22Rv1 (cell line): ENCODE results near the gene BRAF.
"Not testable (repeated sequence)": the region's sequence is repeated elsewhere in the genome, so short reads cannot be mapped to it uniquely, and the experiment has no call there.

Experiments
- H3K27ac ChIP-seq: fragments of 450-650 bp; 2 replicates; pipeline ENCODE4 v1.5.1; 2017
- CTCF ChIP-seq: fragments of 450-650 bp; IDR thresholded peaks from 2 replicates; pipeline ENCODE4 v1.5.1; 2017; ENCODE audit warnings: mild to moderate bottlenecking
- ZFX ChIP-seq: fragments of 450-650 bp; IDR thresholded peaks from 2 replicates; pipeline ENCODE4 v1.6.1; 2017; ENCODE audit warnings: antibody characterized with exemption, borderline replicate concordance

Gene BRAF

GRCh38 chr7:140697447-140698143 lies 227.1 kb downstream of the BRAF start:
- H3K27ac ChIP-seq = peak overlapping the region; percentile 85
- TF ChIP-seq CTCF (peak; percentile 25; the same call in 1 of the 2 replicates), ZFX (no peak)

GRCh38 chr7:140696680-140697446 lies 227.9 kb downstream of the BRAF start, which contains the start of gene NDUFB2:
Gene NDUFB2, plus strand, starts transcription at chr7:140696708. Its CDS starts 37 bp downstream, at chr7:140696745.
- peak within 1 kb of the TSS; percentile 85 for H3K27ac ChIP-seq
- TF ChIP-seq CTCF (no peak), ZFX (peak; percentile 87; the same call in 1 of the 2 replicates)

- TF ChIP-seq CTCF (no peak), ZFX (no peak)
- H3K27ac ChIP-seq = peak overlapping the region; percentile 85
Measured at GRCh38 chr7:140696024-140696679, 228.6 kb downstream of the BRAF start.

GRCh38 chr7:140695381-140695780 lies 229.3 kb downstream of the BRAF start:
- H3K27ac ChIP-seq = peak overlapping the region; percentile 85
- TF ChIP-seq CTCF (no peak), ZFX (no peak)

GRCh38 chr7:140694592-140694991 lies 230.1 kb downstream of the BRAF start:
- no peak overlapping the region for H3K27ac ChIP-seq
- no peak for TF ChIP-seq ZFX
- TF ChIP-seq CTCF = no peak

GRCh38 chr7:140693849-140694248 lies 230.9 kb downstream of the BRAF start:
- not testable (repeated sequence) for H3K27ac ChIP-seq

- no peak overlapping the region for H3K27ac ChIP-seq
- TF ChIP-seq CTCF (no peak), ZFX (no peak)
Measured at GRCh38 chr7:140691376-140692045, 233.2 kb downstream of the BRAF start.
